GM12801 (cell line): ENCODE measurements around the gene STK17B.

ENCODE experiments used
- CTCF ChIP-seq: IDR thresholded peaks from one replicate; pipeline ENCODE4 v1.5.1; 2011; ENCODE audit warnings: control low read depth; ENCODE audit not compliant: insufficient read length; ENCODE audit errors: extremely low read depth

The STK17B gene

GRCh38 chr2:196166876-196167275 lies 4.5 kb downstream of the STK17B start:
- TF ChIP-seq CTCF: no peak

GRCh38 chr2:196165016-196165415 lies 6.4 kb downstream of the STK17B start:
- no peak for TF ChIP-seq CTCF

- no peak for TF ChIP-seq CTCF
Observed at GRCh38 chr2:196163285-196163684, 8.1 kb downstream of the STK17B start.

- no peak for TF ChIP-seq CTCF
Observed at GRCh38 chr2:196162586-196163175, 8.7 kb downstream of the STK17B start.

- TF ChIP-seq CTCF: no peak
Observed at GRCh38 chr2:196160946-196161345, 10.4 kb downstream of the STK17B start.

GRCh38 chr2:196160101-196160500 lies 11.3 kb downstream of the STK17B start:
- no peak for TF ChIP-seq CTCF

GRCh38 chr2:196159221-196159892 lies 12.0 kb downstream of the STK17B start:
- TF ChIP-seq CTCF: no peak
